HepG2 (cell line): ENCODE measurements around the gene LRBA. TPM values are rescaled to one million over a fixed set of nuclear protein-coding genes. Genes with fewer than 3 reads are reported as not detected.

Source experiments
- AHDC1 ChIP-seq: sonication (generic); formaldehyde crosslinking; IDR thresholded peaks from 2 replicates; pipeline ENCODE4 v1.5.1; 2020; ENCODE audit warnings: mild to moderate bottlenecking, missing genetic modification reagents, borderline replicate concordance
- CBX2 ChIP-seq, 2 experiments: fragments of 200-600 bp in 1 of 2; sonication (generic); formaldehyde crosslinking in 1 of 2; IDR thresholded peaks; 2 replicates each; pipeline versions ENCODE4 v1.7.0 to v1.8.1; 2018 to 2022; ENCODE audit warnings: low read depth in 2 of 2, low read length in 1 of 2, mild to moderate bottlenecking in 1 of 2, missing genetic modification reagents in 1 of 2
- CENPBD1 ChIP-seq: sonication (generic); formaldehyde crosslinking; IDR thresholded peaks from 2 replicates; pipeline ENCODE4 v1.8.0; 2022; ENCODE audit warnings: missing genetic modification reagents, low read depth, mild to moderate bottlenecking, borderline replicate concordance
- DPF2 ChIP-seq: sonication (generic); formaldehyde crosslinking; IDR thresholded peaks from 2 replicates; pipeline ENCODE4 v1.4.0; 2020; ENCODE audit warnings: mild to moderate bottlenecking, low read depth, missing genetic modification reagents, borderline replicate concordance
- NR2F2 ChIP-seq: IDR thresholded peaks from 2 replicates; pipeline ENCODE4 v1.6.1; 2012; ENCODE audit warnings: low read depth, inconsistent platforms, borderline replicate concordance
- RBM22 ChIP-seq: fragments of 200-400 bp; formaldehyde crosslinking; optimal IDR thresholded peaks from 2 replicates; pipeline ENCODE3; 2017; ENCODE audit warnings: mild to moderate bottlenecking, low read length, moderate library complexity
- SAP130 ChIP-seq: IDR thresholded peaks from 2 replicates; pipeline ENCODE4 v1.6.1; 2016; ENCODE audit warnings: low read depth
- THAP11 ChIP-seq: IDR thresholded peaks from 2 replicates; pipeline ENCODE4 v1.6.1; 2016; ENCODE audit warnings: missing biosample characterization, missing genetic modification reagents
- ZFP36L1 ChIP-seq: sonication (generic); formaldehyde crosslinking; IDR thresholded peaks from 2 replicates; pipeline ENCODE4 v1.8.0; 2022; ENCODE audit warnings: mild to moderate bottlenecking, missing genetic modification reagents, moderate library complexity
- ZNF317 ChIP-seq: sonication (generic); formaldehyde crosslinking; IDR thresholded peaks from 2 replicates; pipeline ENCODE4 v1.5.0; 2020; ENCODE audit warnings: mild to moderate bottlenecking, missing genetic modification reagents
- ZNF329 ChIP-seq: sonication (generic); formaldehyde crosslinking; IDR thresholded peaks from 2 replicates; pipeline ENCODE4 v1.9.0; 2021; ENCODE audit warnings: low read depth, mild to moderate bottlenecking, missing genetic modification reagents
- ZNF362 ChIP-seq: sonication (generic); formaldehyde crosslinking; IDR thresholded peaks from 2 replicates; pipeline ENCODE4 v1.4.0; 2020; ENCODE audit warnings: missing genetic modification reagents, mild to moderate bottlenecking, borderline replicate concordance
- ZNF597 ChIP-seq: sonication (generic); formaldehyde crosslinking; IDR thresholded peaks from 2 replicates; pipeline ENCODE4 v1.5.0; 2020; ENCODE audit warnings: missing genetic modification reagents
- ZNF687 ChIP-seq: sonication (generic); formaldehyde crosslinking; IDR thresholded peaks from 2 replicates; pipeline ENCODE4 v1.5.1; 2020; ENCODE audit warnings: mild to moderate bottlenecking, missing genetic modification reagents, moderate library complexity
- polyA plus RNA-seq, 8 experiments: library from polyadenylated mRNA; depleted of rRNA in 3 of 8; stranded (reverse) in 7 of 8; unstranded in 1 of 8; fragments of >200 nt; fragmentation: Illumina TruSeq in 4 of 8; extraction: Trizol in 4 of 8; gene quantifications; 2 replicates each; pipeline versions ENCODE4 v1.2.1 to v1.2.3, GENCODE V29; 2011 to 2016; ENCODE audit warnings: low read depth in 4 of 8, missing spikeins in 1 of 8, mixed read lengths in 1 of 8; ENCODE audit not compliant: insufficient read depth in 1 of 8
- total RNA-seq, 5 experiments: library from RNA; depleted of rRNA; stranded (reverse); fragments of >200 nt; fragmentation: Illumina TruSeq; extraction: Trizol; gene quantifications; 2 replicates each; pipeline ENCODE4 v1.2.3, GENCODE V29; 2016; ENCODE audit warnings: low read depth in 1 of 5

Gene LRBA
- total and polyA plus RNA-seq, 2 of the 13 experiments (the other 11 are each of a cell fraction or from before 2014, with no cell fraction given) = 21.0 to 37.2 TPM

- peak; percentile 40; the same call in 1 of the 2 replicates for TF ChIP-seq AHDC1 (CRISPR knock-in tag)
- no peak for TF ChIP-seq ZNF329
- TF ChIP-seq ZNF597 (CRISPR knock-in tag) = no peak
- TF ChIP-seq CENPBD1 = no peak
- no peak for TF ChIP-seq CBX2 (IDR thresholded peaks at IDR 0.05; ENCODE audit: low read depth, low read length)
- 0 out of 2 replicates have a peak, but pooled peaks have one; percentile 33 for TF ChIP-seq CBX2 (CRISPR knock-in tag; IDR thresholded peaks at IDR 0.05; ENCODE audit: low read depth)
- peak; percentile 55; the same call in 1 of the 2 replicates for TF ChIP-seq ZNF362 (CRISPR knock-in tag)
- TF ChIP-seq NR2F2 = no peak
- TF ChIP-seq SAP130 (CRISPR knock-in tag) = 0 out of 2 replicates have a peak, but pooled peaks have one; percentile 22
- peak; percentile 73 for TF ChIP-seq ZNF687
- TF ChIP-seq ZNF317 (CRISPR knock-in tag) = no peak
- TF ChIP-seq DPF2 (CRISPR knock-in tag) = 0 out of 2 replicates have a peak, but pooled peaks have one; percentile 32
- 0 out of 2 replicates have a peak, but pooled peaks have one; percentile 5 for TF ChIP-seq THAP11
- no peak for TF ChIP-seq ZFP36L1 (CRISPR knock-in tag)
- TF ChIP-seq RBM22 = no peak
These were observed 758.0 kb downstream of the LRBA start (continued) for GRCh38 chr4:150256841-150257730.
